GM12801 (cell line): ENCODE data around the gene ARHGAP18.

Source experiments
- CTCF ChIP-seq: IDR thresholded peaks from one replicate; pipeline ENCODE4 v1.5.1; 2011; ENCODE audit warnings: control low read depth; ENCODE audit not compliant: insufficient read length; ENCODE audit errors: extremely low read depth

Gene ARHGAP18

DNA sequence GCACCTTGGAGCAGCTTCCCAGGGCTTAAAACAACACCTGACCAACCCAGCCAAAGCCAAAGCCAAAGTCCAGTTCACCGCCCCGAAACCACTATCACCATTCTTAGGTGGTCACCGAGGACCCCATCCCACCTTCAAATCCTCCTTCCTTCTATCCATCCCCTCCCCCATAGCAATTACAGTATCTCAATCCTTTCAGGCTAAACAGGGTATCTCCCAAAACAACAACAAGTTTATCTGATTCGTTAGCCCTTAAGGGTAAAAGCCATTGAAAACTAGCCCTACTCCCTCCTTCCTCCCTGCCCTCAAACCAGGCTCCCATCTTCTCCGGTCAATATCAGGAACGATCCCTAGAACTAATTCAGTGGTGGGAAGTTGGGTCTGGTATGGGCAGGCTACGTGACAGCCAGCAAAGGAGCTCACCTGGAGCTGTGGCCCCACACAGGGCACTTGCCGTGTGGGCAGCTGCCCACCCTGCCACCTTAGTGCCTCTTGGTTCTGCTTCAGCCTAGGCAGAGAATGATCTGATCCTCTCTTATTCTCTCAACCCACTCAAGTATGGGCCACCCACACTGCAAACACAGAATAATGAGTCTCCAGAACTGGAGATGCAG is 2.0 kb downstream of the ARHGAP18 start:
- TF ChIP-seq CTCF = no peak

- no peak for TF ChIP-seq CTCF
Measured at GRCh38 chr6:129707028-129707427, 2.9 kb downstream of the ARHGAP18 start.

DNA sequence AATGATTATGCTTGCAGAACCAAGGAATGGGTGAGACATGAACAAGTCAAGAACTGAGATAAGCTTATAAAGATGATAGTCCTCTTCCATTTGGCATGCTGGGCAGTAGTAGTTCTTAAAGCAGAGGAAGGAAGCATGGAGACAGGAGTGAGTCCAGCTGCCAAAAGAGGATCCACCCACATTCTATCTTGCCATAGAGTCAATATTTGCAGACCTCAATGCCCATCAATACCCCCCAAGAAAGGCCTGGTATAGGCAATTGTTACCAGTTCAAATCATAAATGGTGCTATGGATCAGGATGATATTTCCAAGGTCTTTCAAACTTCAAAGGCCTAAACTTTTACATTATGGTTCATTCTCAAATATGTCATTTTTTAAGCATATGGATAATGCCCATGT is 4.8 kb downstream of the ARHGAP18 start:
- TF ChIP-seq CTCF = no peak

- TF ChIP-seq CTCF = no peak
Measured at GRCh38 chr6:129704708-129705107, 5.3 kb downstream of the ARHGAP18 start.

GRCh38 chr6:129701721-129702455 is 8.1 kb downstream of the ARHGAP18 start:
- TF ChIP-seq CTCF = no peak

DNA sequence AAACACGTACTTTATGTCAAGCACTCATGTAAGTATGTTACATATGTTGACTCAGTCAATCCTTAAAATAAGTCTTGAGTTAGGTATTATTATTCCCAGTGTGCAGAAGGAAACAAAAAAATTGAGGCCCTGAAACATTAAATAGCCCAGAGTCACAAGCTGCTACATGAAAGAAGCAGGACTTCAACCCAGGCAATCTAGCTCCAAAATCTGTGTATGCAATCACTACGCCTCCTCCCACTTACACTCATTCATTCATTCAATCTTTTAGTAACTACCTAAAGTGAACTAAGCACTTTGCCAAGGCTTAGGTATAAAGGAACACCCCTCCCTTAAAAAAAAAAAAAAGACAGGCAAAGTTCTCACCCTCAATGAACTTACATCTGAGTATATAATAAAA is 9.3 kb downstream of the ARHGAP18 start:
- TF ChIP-seq CTCF = no peak

GRCh38 chr6:129699659-129700058 is 10.3 kb downstream of the ARHGAP18 start:
- no peak for TF ChIP-seq CTCF
